Epithelial cell of esophagus (primary cell): ENCODE data around the gene PTPN23.

ENCODE experiments used
- DNase-seq: peaks from one replicate; pipeline ENCODE4 v3.0.0; 2010; ENCODE audit warnings: low read depth
- H3K4me3 ChIP-seq: 2 replicates; pipeline ENCODE4 v1.5.1; 2011; ENCODE audit warnings: mild to moderate bottlenecking, low read length, control low read depth
- TF ChIP-seq, protein P1 (sequence below): IDR thresholded peaks from 2 replicates; pipeline ENCODE4 v1.5.1; 2011; ENCODE audit warnings: low read depth, mild to moderate bottlenecking, low read length, control low read depth, inconsistent platforms; ENCODE audit not compliant: insufficient read depth; ENCODE audit errors: missing control alignments

The PTPN23 gene

DNA sequence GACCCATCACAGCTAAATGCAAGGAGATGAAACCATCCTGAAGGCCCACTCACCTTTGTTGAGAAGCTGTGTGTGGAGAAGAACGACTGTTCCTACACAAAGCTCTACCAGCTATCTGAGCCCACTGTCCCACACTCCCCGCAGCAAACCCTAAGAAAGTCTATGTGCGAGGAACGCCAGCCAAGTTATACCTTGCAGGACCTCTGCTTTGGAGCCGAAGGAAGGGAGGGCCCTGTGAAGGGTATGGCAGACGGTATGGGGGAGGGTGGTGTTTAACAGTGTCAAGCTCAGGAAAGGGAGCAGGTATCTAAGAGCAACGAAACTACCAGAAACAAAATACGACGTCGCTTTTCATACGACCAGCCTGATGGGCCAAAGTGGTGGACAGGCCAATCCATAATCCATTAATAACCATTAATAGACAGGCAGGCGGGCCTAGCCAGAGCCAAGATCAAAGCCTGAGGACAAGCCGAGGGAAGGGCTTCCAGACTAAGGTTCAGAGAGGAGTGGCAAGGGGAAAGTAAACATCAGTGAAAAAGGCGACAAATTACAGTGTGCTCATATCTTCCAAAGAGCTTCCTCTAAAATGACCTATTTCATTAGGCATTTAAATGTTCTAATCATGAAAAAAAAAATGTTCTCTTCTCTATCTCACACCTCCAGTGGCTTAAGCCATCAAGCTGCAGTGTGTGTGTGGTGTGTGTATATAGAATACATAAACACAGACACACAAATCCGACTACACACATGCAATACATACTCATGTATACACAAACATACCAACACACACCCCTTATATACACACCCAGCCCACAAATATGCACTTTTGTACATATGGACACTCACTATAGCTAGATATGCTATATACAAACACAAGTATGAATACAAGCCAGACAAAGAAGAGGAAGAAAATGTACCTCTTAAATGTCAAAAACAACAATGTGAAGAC is 43.9 kb downstream of the PTPN23 start:
- no peak overlapping the region for H3K4me3 ChIP-seq
- no peak for DNase-seq
- TF ChIP-seq, protein P1, sequence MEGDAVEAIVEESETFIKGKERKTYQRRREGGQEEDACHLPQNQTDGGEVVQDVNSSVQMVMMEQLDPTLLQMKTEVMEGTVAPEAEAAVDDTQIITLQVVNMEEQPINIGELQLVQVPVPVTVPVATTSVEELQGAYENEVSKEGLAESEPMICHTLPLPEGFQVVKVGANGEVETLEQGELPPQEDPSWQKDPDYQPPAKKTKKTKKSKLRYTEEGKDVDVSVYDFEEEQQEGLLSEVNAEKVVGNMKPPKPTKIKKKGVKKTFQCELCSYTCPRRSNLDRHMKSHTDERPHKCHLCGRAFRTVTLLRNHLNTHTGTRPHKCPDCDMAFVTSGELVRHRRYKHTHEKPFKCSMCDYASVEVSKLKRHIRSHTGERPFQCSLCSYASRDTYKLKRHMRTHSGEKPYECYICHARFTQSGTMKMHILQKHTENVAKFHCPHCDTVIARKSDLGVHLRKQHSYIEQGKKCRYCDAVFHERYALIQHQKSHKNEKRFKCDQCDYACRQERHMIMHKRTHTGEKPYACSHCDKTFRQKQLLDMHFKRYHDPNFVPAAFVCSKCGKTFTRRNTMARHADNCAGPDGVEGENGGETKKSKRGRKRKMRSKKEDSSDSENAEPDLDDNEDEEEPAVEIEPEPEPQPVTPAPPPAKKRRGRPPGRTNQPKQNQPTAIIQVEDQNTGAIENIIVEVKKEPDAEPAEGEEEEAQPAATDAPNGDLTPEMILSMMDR, result no peak

DNA sequence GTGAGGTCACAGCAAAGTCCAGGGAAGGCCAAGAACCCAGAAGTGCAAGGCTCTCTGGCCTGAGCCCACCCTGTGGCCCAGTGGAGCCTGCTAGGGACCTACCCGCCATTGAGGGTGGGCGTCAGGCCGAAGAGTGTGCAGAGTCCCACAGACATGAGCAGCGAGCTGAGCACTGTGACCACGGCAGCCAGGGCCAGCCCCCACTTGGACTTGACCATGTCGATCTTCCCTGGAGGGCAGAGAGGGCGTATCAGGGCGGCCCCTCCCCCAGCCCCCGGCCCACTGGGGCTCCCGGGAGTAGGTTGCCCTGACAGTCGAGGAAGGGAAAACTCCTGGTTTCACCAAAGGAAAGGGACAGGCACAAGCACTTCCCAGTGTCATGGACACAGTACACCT is 44.6 kb downstream of the PTPN23 start:
- no peak overlapping the region for H3K4me3 ChIP-seq
- DNase-seq, result no peak
- TF ChIP-seq, protein P1, result no peak

DNA sequence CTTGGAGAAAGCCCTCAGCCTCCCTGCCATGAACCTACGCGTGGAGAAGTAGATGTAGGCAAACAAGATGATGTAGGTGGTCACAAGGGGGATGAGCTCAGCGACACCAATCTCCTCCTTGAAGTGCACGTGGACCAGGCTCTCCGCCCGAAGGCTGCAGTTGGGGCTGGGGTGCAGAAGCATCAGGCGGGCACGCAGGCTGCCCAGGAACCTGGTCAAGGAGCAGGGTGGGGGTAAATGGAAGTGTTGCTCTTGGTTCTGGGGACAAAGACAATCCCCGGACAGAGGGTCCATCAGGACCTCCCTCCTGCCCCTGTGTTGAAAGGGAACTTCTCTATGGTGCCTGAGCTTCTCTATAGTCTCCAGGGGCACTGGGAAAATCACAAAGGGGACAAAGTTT is 45.1 kb downstream of the PTPN23 start:
- H3K4me3 ChIP-seq, result no peak overlapping the region
- no peak for DNase-seq
- TF ChIP-seq, protein P1, result no peak

DNA sequence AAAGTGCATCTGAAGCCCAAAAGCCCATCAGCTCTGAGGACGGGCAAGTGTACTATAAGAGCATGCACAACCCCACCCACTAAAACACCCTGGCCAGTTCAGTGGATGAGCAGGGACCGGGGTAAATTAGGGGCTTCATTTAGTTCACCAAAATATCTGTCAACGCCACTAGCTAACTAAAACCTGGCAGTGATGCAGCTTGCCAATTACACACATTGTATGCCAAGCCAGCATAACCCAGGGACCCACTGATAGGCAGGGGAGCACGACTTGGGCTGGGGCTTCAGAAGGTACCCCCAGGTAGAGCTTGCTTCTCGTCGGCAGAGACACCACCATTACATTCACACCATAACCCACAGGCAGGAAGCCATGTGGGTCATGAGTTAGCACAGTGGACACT is 47.0 kb downstream of the PTPN23 start:
- DNase-seq, result no peak
- TF ChIP-seq, protein P1, result no peak
- no peak overlapping the region for H3K4me3 ChIP-seq

DNA sequence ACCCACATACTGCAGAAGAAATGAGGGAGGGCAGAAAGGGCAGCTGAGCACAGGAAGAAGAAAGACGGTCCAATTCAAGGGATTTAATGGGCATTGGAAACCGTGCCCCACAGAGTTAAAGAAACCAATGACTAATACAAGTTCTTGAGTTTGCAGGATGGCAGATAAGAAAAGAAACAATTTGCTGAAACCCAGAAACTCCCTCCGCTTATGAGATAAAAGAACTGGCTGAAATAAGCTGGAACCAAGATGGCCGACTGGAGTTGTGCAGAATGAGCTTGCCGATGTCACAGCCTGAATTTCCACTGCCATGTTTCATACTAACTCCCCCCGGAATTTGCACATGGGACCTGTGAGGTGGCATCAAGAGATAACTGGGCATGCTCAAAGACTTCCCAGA is 47.8 kb downstream of the PTPN23 start:
- H3K4me3 ChIP-seq, result no peak overlapping the region
- TF ChIP-seq, protein P1, result no peak
- DNase-seq, result no peak

DNA sequence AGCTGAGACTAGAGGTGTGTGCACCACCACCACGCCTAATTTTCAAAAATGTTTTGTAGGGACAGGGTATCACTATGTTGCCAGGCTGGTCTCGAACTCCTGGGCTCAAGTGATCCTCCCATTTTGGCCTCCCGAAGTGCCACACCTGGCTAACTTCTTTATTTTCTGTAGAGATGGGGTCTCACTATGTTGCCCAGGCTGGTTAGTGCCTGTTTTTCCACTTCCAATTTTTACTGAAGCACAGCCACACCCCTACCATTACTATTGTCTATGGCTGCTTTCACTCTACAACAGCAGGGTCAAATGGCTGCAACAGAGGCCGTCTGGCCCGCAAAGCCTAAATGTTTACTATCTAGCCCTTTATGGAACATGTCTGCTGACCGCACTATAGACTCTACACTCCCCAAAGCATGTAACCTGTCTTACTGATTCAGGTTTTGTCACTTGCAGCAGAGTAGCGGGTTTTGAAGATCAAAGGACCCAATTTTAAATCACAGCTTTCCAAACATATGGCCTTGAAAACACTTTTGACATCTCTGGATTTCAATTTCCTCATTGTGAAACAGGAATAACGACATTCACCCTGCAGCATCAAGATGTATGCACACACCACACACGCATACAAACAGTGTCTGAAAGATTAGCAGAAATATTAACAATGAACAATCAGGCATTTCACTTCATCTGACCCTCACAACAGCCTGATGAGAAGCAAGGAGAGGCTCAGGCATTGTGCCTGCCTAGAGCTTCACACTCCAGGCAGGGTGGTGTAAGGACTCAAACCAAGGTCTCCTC is 48.9 kb downstream of the PTPN23 start:
- DNase-seq, result no peak
- TF ChIP-seq, protein P1, result no peak

More for the DNA sequence above, 48.9 kb downstream of the PTPN23 start:
- no peak overlapping the region for H3K4me3 ChIP-seq
